Cardiac atrium fibroblast (primary cell): Measurements from ENCODE around the gene DDC. TPM values are rescaled to one million over a fixed set of nuclear protein-coding genes. Genes with fewer than 3 reads are reported as not detected.

ENCODE experiments used
- total RNA-seq: library from RNA; depleted of rRNA; stranded (reverse); fragments of >200 nt; gene quantifications from 2 replicates; pipeline ENCODE4 v1.2.3, GENCODE V29; 2015

DDC gene
- not detected in 2 replicates for total RNA-seq

DNA sequence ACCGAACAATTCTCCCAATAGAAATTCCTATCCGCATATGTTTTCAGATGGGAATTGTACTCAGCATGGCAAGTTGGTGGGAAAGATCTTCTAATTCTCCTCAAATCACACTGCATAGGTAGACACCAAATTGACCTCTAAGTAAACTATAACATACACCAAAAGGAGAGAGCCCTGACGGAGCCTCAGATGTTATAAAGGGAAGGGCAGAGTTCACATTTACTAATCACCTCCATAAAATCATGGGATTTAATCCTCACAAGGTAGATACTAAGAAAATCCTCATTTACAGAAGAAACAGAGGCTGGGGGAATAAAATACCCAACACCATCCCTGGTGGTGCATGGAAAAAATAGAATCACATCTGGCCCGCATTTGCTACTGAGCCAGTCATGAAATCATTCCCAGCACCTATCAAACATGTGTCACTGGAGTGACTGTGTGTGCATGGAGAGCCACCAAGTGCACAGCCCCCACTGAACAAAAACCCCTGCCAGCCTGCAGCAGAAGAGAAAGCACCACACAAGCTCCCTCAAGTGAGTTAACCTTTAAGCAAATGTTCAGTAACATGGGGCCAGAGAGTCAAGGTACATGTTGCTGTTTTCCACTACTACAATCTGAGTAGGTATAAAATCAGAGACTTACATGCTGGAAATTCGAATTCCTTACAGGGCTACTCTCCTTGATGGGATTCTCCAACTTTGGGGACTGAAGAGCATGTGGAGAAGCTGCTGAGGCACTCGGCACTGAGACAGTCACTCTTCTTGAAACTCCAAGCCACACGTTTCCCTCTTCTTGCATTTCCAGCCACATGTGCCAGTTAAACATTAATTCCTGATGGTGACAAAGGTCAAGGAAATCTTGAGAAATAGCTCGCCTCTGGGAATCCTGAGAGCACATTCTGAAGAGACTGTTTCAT, at the start of gene DDC:
Gene DDC, minus strand, starts transcription at position 766 of the 919 bp plus-strand sequence. CDS start 21,320 bp downstream, outside the sequence.

DNA sequence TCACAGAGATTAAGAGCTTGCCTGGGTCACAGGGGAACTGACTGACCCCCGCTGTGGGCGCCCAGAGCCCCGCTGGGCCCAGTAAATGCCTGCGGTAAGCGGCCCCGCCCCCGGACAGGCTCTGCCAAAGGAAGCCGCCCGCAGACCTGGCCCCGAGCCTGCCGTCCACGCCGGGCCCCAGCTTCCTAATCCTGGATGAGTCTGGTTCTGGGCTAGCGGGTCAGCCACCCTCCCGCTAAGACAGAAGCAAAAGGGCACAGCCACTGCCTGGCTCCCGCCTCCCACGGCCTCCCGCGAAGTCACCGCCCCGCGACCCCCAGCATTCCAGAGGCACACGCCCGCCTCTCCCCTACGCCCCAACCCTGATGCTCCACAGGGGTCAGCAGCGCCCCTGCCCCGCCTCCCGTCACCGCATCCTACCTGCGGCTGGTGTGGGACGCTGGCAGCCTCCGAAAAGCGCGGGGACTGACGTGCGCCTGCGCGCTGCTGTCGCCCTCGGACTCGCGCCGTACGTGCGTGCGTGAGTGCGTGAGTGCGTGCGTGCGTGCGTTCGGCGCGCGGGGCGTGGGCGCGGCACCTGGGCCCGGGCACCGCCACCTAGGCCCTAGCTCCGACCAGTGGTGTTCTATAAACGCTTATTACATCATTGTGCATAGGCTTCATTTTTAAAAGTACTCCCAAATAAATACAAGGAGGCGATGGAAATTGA, 115.2 kb downstream of the DDC start, which contains the start of gene FIGNL1:
Gene FIGNL1, minus strand, starts transcription at position 470 of the 709 bp plus-strand sequence. CDS start 3,063 bp downstream, outside the sequence.

Other genes with a start within 250 kb of the DDC start
- 7.5 and 8.7 TPM in 2 replicates for gene FIGNL1, start 115.1 kb downstream of the DDC start, total RNA-seq
- 39.5 and 41.0 TPM in 2 replicates for gene GRB10, start 217.5 kb upstream of the DDC start, total RNA-seq